ENCODE measurements around the gene MRPL40.

The MRPL40 gene

DNA sequence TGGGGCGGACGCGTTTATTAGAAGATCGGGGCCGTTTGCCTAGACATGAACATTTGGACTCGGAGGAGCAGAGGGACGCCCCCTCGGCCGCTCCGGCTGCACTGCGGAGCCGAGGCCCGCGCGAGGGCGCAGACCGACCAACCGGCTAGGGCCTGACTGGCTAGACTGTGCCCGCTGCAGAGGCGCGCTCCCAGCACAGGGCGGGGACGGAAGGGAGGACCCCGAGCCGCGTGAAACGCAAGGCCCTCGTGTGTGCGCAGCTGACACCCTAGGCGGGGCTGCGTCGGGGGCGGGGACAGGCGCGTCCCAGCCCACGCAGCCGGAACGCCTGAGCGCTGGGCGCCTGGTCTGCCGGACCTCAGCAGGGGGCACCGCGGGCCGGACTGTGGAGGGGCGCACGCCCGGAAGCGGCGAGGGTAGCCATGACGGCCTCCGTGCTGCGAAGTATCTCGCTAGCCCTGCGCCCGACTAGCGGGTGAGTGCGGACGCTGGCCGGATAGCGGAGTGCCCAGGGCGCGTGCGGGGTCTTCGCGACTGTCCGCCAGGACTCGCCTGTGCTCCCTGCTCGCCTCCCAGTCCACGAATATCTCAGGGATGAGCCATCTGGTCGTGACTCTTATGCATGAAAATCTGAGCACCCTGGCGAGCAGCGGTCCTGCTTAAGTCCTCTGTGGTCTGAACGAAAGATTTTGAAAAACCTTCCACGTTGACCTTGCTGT is at the start of gene MRPL40:
Gene MRPL40, plus strand, starts transcription at position 413 of the 719 bp plus-strand sequence. Its CDS starts 10 bp downstream, at position 423.
- DNase-seq, result peak; percentile 43

DNA sequence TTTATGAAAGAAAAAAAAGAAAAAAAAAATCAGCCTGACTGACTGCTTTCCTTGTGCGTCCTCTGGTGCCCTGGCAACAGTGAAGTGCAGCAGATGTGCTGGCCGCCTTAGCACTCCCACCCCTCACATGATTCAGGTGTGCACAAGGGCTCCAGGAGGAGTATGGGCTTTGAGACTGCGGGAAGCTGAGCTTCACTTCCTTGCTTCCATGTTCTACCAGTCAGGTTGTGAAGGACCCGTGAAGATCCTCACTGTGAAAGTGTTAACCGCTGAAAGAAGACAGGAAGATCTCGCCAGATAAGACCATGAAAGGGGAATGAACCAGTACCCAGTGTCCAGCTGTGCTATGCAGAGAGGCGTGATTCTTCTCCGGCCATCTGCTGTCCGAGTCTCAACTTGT is 49.1 kb upstream of the MRPL40 start:
- DNase-seq, result no peak

DNA sequence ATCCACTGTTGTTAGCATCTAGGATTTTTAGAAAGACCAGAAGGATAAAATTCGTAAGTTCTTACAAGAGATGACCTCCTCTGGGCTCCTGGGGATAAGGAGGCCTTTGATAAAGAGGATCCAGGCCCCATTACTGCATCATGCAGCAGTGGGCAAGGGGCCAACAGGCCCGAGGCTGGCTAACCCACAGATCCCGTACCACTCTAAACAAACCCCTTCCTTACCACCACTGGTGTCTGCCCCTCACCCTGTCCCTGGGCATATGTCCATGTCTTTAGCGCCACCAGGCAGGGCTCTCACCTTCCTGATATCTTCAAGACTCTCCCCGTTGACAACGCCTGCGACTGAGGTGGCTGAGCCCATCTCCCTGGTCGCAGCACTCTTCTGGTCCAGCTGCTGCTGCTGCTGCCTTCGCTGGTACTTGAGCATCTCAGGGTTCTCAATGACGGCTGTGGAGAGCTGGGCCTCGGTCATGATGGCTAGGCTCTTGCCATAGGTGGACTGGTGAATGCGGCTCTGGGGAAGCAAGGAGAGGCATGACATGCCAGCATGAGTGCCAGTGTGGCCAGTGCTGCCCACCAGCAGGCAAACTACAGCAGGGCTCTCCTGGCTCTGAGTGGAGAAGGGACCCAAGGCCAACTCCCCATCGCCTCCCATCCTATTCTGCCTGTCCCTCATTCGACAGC is 47.0 kb upstream of the MRPL40 start:
- no peak for DNase-seq

DNA sequence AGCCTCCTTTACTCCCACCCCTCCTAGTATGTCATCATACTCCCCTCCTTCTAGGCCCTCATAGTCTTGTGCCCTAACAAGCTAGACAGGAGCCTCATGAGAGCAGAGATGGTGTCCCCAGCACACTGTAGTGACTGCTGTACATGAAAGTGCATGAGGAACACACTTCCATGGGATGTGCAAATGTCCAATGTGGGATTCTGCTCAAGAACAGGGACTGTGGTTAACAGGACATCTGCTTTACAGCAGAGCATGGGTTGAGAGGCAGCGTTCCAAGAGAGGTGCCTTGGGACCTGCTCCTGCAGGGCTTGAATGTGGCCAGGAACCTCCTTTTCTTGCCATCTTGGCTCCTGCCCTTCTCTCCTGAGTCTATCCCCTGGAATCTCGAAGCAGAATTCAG is 46.1 kb upstream of the MRPL40 start:
- DNase-seq, result no peak

DNA sequence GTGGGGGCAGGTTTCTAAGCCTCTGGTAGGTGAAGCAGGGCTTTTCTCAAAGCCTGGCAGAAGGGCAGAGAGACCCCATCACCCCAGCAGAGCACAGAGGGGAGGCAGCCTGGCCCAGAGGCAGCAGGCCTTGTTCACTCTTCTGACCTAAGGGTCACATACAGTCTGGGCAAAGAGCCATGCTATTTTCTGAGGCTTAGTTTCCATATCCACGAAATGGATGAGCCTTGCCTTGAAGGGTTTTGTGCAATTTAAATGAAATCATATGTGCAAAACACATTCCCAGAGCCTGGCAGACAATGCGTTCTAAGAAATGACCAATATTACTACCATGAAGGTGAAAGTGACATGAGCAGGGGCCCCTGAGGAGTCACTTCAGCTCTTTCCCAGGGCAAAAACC is 45.3 kb upstream of the MRPL40 start:
- DNase-seq, result no peak

DNA sequence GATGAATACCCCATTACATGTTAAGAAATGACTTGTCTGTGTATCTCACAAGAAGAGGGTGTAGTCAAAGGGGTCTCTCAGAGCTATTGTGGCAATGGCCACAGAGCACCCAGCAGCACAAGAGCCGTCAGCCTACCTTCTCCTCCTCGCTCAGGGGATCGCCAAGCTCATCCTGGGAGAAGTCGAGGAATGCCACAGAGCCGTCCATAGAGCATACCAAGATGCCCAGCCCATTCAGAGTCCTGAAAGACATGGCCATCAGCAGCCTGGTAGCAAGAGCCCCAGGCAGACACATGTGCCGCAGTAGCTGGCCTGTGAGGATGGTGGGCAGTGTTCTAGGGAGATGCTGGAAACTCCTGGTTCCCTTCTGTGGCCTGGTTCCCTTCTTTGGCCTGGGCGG is 44.8 kb upstream of the MRPL40 start:
- no peak for DNase-seq

DNA sequence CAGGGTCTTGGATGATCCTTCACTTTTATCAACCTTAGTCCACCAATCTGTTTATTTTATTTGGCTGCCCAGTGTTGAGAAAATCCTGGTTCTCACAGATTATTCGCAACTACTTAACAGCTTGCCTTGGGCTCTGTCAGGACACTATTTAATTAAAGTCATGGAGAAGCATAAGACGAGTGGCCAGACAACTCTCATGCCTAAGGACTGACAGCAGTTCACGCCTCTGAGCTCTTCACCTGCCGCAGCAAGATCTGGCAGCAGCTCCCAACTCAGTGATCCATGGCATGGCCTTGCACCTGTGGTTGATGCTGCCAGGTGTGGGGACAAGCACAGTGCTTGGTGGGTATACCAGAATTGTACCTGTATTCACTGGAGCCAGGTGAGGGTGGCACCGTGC is 38.6 kb upstream of the MRPL40 start:
- DNase-seq, result no peak

DNA sequence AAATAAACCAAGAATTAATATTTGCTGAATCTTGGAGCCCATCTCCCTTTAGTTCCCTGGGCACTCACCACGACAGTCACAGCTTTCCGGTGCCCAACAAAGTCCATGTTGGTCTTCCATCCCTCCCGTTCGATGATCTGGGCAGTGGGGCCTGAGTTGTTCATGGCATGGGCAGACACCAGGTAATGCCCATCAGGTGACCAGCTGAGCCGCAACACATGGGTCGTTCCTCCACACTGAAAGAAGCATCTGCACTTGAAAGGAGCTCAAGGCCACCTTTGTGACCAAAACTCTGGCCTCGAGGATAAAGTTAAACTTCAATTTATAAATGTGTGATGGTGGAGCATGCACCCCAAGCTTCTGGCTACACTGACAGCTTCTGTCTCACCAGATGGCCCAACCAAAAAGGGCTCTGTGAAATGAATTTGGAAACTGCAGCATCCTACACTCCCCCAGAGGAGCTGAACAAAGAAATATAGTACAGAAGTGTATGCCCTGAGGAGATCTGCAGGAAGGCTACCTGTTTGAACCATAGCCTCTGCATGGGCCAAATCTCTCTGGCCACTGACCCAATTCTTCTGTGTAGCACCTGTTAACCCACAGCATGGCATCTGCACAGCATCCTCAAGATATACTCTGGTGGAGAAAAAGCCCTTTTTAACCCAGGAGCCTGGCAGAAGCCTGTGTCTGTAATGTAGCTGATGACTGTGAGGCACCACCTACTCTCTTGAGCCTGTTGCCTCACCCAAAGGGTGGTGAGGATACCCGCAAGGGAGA is 37.9 kb upstream of the MRPL40 start:
- no peak for DNase-seq

DNA sequence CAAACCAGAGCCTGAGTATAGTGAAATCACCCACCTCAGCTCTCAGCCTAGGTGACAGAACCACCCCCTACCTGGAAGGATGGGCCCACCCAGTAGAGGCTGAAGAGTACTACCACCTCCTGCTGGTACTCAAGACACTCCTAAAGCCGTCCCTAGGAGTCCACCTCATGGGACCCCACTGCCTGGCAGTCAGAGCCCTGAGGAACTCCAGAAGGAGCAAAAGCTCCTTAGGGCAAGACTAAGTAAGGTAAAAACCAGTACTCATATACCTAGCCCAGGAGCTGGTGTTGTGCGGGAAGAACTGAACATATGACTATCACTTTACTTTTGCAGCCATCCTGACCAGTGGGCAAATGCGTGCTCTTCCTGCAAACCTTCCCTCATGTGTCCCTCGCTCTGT is 37.1 kb upstream of the MRPL40 start:
- DNase-seq, result no peak

DNA sequence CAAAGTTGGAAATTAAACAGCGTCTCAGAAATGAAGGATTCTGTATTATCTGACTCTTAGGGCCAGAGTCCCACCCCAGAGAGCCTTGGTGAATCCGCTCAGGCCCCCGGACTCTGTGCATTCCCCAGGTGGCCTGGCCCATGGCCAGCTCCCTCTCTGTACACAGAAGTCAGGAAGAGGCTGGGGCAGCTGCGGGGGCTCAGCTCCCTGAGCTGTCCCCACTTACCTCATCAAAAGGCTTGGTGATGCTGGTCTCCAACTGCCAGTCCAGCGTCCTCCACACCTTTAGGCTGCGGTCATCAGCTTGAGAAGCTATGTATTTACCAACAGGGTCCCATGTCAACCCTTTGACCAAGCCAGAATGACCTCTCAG is 35.8 kb upstream of the MRPL40 start:
- DNase-seq, result no peak

DNA sequence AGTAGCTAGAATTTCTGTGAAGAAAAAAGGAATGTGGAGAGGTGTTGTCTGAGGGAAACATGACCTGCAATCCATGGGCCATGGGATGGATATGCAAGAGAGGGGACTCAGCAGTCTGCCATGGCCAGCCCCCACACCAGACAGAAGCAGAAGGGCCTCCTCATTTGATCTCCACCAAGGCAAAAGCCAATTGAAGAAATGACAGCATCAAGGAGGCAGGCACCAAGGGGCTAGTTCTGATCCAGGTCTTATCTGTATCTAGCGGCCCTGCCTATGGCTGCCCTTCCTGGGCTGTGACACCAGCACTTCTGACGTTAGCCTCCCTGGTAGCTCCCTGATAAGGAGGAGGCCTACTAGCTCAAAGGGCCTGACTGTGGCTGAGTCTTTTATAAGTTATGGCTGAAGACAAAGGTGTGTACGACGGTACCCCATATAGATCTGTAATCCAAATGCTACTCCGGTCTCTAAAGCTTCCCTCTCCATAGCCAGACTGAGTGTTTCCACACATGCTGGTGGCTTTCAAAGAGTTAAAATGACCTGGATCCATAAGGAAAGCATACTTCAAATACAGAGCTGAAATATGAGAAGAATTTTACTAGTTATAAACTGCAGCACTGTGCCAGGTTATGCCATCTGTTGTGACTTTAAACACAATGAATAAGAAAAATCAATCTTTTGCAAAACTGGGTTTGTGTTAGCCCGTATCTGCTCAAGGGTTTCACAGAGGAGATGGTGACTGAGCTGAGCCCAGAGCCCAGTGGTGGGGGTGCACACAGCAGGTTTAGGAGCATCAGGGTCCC is 35.2 kb upstream of the MRPL40 start:
- DNase-seq, result no peak

DNA sequence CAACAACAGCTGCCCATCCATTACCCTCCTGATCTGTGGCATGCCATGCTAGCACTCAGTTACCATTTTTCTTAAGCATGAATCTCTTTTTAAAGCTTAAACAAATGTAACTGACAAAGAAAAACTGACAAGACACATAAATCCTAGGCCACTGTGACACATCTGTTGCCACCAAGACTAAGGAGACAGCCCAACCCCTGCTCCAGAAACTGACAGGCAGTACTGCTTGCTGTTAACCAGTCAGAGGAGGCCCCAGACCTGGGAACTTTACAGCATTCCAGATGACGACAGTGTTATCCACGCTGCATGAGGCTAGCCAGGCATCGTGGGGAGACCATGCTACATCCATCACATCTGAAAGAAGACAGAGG is 34.6 kb upstream of the MRPL40 start:
- no peak for DNase-seq

DNA sequence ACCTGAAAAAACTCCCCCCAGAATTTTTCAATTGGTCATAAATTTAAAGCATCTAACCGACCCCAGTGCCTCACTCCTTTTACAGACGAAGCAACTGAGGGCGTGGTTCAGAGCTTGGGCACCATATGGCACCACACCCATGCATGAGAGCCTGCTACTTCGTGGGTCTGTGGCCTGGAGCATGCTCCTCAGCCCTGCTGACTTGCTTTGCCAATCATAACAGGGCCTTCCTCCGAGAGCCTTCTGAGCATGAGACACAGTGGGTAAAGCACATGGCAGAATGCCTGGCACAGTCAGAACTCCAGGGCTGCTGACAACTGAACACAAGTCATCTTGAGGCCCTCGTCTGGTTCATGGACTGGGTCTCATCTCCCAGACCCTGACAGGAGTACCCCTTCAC is 34.1 kb upstream of the MRPL40 start:
- DNase-seq, result peak; percentile 3

DNA sequence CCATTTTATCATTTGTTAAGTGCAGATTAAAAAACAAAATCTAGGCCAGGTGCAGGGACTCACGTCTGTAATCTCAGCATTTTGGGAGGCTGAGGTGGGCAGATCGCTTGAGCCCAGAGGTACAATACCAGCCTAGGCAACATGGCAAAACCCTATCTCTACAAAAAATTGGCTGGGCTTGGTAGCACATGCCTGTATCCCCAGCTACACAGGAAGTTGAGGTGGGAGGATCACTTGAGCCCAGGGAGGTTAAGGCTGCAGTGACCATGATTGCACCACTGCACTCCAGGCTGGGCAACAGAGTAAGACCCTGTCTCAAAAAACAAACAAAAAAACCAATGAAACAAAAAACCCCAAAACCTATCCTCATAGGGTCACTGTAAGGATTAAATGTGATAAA is 33.7 kb upstream of the MRPL40 start:
- no peak for DNase-seq

DNA sequence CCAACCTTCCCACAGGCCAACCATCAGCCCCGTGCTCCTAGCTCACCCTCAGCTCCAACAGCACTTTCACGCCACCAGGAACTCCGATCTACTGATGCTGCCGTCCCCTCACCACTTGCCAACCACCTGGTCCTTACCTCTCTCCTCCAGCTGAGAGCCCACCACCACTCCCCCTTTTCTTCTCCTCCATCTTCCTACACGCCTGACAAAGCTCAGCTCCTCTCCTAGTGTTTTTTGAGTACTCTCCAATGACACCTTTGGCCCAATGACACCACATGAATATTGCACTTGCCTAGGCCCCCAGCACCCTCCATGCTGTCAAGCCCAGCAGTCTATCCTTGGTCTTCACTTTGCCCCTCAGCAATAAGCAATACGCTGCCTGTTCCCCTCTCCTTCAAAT is 31.5 kb upstream of the MRPL40 start:
- DNase-seq, result no peak

DNA sequence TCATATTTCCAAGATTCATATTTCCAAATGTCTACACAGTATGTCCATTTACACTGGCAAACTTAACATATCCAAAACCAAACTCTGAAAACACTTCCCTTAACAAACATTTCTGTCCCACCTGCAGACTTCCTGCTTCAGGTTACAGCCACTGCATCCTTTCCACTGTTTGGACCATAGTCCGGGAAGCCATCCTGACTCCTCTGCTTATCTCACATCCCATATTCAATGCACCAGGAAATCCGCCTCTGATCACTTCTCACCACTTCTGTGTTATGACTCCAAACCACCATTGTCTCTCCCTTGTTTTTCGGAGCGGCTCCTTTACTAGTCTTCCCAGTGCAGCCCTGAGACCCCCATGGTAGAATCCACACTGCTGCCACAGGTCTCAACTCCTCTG is 30.9 kb upstream of the MRPL40 start:
- no peak for DNase-seq

DNA sequence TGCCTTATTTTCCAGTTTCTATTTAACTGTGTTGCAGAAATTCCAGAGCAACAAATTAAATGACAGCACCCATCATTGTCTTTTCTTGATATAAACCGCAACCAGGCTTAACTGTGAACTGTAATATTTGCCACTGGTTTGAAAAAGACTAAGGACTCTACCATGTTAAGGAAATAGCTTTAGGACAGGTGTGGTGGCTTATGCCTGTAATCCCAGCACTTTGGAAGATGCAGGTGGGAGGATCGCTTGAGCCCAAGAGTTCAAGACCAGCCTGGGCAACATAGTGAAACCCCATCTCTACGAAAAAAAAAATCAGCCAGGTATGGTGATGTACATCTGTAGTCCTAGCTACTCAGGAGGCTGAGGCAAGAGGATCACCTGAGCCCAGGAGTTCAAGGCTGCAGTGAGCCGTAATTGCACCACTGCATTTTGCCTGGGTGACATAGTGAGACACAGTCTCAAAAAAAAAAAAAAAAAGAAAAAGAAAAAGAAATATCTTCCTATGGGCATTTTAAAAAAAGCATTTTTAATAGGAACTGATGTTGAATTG is 29.6 kb upstream of the MRPL40 start:
- no peak for DNase-seq

DNA sequence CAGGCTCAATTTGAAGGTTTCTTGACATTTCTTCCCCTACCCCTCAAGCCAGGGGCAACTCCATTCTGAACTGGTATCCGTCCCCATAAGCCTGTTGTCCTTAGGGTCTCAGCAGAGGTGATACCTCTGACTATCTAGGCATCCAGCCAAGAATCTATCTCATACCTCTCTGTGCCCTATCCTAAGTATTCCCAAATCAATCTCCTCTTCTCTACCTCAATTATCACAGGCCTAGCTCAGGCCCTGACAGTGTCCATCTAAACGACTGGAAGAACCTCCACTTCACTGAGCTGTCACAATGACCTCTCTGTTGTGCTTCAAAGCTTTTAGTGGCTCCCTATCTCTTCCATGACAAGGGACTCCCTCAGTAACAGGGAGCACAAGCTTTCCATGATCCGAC is 27.7 kb upstream of the MRPL40 start:
- no peak for DNase-seq

DNA sequence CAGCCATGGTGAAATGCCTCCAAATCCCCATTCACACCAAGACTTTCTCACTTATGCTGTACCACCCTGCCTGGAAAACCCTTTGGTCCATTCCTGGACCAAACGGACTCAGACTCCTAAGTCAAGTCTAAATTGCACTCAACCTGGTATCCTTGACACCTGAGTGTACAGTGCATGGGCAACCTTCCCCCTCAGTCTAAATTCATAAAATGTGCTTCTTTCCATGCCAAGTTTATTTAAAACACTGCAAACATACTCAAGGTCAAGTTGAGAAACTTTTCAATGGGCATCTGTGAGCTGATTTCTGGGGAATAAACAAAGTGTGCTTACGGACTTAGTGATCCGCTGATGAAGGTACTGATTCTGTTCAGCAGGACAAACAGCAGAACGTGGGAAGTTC is 27.2 kb upstream of the MRPL40 start:
- DNase-seq, result no peak

DNA sequence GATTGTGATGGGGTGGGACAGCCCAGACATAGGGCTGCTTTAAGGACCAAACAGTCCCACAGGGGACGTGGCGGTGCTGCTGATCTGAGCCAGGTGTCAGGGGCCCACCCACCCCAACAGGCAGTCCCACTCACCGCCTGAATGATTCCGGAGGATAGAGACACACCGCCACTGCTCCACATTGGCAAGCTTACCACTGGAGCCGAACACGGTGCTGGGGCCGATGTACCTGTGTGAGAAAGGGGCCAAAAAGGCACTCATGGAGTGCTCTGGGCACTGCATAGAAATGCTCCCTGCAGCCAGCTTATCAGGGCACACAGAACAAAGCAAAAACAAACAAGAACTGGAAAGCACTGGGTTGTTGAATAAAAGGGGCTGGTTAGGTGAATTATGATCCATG is 26.7 kb upstream of the MRPL40 start:
- no peak for DNase-seq

DNA sequence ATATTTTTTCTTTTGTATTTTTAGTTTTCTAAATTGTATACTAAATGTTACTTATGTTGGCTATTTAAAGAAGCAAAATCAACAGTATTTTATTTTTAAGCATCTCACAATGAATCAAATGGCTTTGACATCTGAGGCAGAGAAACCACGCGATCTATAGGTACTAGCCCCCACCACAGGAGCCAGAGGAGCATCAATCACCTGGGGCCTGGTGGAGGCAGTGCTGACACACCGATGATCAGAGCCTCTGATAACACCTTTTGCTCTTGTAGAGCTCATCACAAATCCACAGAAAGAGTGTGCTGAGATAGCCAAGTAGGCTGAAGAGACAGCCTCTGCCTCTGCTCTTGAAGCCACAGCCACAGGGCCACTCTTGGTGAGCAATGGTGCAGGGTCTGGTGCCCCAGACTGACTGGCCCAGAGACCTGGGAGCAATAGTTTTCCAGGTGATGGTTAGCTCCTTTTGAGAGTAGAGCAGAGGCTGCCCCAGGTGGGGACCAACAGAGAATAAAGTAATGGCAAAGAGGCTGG is 26.0 kb upstream of the MRPL40 start:
- no peak for DNase-seq

DNA sequence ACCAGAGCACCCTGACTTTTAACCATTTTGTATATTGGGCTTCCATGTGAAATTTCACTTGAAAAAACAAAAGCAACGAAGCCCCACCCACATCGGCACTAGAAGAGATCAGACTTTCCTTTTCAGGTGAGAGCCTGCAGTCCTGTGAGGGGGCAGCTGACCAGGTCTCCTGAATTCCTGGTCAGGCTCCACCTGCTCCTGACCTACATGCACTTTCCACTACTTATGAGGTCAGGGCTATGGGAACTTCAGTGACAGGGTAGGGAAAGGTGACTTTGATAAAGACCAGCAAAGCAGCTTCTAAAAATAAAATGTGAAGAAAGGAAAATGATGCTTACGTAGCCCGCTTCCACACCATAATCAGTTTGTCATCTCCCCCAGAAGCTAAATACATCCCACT is 25.5 kb upstream of the MRPL40 start:
- no peak for DNase-seq

Measured in DMS 273 treated with DMSO at 0.1 percent for 48 hours (cell line).